HG03280 (cell line): ENCODE data around the gene STIM1.
"Not testable (repeated sequence)": the region's sequence is repeated elsewhere in the genome, so short reads cannot be mapped to it uniquely, and the experiment has no call there.

Experiments used
- ATAC-seq: cut with Tn5 transposase; IDR thresholded peaks from one replicate; pipeline ENCODE4 v1.9.1; 2021; ENCODE audit warnings: mild to moderate bottlenecking, moderate library complexity; ENCODE audit not compliant: unreplicated experiment

Gene STIM1

DNA sequence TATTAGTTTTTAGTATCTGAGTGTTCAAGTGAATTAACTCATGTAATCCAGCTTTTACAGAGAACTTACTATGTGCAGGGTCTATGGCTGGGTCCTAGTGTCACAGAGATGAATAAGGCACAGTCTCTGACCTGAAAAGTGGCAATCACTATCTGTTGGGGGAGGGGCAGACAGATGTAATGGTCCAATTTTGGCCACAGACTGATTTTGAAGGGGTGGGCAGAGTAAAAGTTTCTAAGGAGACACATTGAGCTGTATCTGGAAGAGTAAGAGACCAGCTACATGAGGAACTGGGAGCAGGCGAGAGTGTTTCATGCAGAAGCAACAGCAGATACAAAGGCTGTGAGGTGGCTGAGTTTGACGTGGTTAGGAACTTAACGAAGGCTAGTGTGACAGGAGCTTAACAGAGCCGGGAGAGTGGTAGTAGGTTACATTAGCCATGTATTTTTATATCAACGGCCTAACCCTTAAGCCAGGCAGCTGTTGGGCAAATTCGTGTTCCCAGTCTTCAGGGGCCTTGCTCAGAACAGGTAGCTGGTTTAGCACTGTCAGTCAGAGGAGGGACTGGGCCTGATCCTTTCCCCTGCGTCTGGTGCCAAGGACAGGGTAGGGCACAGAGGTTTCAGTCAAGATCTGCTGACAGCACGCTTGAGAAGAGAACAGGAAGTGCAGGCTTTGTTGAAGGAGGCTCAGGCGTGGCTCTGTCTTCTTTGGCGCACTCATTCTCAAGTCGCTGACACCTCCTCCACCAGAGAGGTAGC is 1.4 kb upstream of the STIM1 start:
- ATAC-seq: peak; percentile 26

DNA sequence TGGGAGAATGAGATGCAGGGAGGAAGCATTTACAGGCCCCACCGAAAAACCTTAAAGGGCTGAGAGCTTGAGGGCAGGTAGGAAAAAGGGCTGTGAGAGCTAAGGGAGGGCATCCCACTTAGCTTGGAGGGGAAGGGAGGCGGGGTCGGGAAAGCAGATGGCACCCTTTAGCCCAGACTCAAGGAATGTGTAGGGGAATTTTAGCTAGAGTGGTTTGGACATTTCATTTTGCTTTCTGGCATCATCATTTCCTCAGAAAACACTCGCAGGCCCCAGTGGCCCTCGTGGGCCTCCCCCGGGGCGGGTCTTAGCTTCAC is 846 bp upstream of the STIM1 start:
- ATAC-seq: no peak

DNA sequence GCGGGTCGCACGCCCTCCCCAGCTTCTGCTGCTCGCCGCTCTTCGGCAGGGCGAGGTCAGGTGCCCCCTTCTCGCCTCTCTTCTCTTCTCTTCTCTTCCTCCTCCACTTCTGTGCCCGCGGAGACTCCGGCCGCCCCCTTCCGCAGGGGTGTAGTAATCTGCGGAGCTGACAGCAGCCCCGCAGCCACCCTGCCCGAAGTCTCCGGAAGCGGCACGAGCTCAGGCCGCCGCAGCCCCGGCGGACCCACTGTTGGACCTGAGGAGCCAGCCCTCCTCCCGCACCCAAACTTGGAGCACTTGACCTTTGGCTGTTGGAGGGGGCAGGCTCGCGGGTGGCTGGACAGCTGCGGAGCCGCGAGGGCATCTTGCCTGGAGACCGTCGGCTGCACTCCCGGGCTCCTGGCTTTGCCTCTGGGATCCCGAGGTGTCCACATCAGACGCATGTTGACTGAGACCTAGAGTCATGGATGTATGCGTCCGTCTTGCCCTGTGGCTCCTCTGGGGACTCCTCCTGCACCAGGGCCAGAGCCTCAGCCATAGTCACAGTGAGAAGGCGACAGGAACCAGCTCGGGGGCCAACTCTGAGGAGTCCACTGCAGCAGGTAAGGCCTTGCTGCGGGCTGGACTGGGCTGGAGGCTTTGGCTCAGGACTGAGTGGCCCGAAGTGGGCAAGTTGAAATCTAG is 486 bp downstream of the STIM1 start:
- ATAC-seq: peak; percentile 14

DNA sequence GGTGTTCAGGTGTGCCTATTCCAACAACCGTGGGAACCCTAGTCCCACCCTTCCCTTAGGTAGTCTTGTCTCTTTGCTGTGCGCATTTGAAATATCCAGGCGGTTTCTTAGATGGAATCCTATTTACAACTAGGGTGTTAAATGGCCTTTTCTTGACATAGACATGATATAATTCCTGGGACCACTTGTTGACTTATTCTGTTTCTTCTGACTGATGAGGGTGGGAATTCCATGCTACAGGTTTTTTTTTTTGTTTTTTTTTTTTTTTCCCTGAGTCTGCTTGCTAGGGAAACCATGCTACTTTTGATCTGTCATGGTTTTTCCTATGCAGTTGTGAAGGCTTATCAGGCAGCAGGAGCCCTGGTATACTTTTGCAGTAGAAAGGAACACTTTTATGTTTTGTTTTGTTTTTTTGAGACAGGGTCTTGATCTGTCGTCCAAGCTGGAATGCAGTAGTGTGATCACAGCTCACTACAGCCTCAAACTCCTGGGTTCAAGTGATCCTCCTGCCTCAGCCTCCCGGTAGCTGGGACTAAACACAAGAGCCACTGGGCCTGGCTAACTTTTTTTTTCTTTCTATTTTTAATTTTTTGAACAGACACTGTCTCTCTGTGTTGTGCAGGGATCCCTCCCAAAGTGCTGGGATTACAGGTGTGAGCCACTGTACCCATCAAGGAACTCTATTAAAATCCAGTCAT is 1.5 kb downstream of the STIM1 start:
- ATAC-seq: no peak

DNA sequence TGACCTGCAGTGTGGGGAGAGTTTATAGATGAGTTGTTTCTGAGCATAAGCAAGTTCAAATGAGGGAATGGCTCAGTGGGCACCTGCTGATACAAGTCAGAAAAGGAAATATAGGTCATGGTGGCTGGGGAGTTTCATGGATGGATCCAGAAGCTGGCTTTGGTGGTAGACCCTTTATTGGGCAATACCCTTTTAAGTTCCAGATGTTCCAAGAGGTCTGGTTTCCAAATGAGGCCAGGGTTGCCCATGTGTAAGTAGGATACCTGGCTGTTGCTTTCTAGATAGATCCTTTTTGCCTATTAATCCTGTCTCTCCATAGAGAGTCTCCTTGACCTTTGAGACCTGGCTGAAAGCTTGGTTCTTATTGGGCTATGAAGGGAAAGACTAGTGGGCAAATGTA is 2.2 kb downstream of the STIM1 start:
- no peak for ATAC-seq

DNA sequence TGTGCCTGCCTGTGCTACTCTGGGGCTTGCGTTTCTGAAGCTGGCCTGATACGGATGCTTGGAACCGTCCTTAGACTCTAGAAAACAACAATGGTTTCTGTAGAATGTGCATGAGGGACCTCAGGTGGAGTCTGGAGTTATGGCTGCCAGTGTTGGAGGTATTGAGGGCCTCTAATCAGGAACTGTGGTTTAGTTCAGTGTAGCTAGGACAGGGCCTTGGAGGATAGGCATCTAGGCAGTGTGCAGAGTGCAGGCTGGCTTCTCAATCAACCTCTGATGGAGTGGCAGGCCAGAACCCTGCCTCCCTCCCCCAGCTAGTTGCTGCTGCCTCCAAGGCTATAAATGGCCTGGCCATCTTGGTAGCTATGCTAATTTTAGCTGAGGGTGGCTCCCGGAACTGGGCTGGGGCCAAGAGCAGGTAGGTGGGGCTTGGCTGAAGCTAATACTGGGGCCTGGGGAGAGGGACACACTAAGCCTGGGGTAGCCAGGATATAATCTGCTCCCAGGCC is 4.0 kb downstream of the STIM1 start:
- peak; percentile 39 for ATAC-seq

DNA sequence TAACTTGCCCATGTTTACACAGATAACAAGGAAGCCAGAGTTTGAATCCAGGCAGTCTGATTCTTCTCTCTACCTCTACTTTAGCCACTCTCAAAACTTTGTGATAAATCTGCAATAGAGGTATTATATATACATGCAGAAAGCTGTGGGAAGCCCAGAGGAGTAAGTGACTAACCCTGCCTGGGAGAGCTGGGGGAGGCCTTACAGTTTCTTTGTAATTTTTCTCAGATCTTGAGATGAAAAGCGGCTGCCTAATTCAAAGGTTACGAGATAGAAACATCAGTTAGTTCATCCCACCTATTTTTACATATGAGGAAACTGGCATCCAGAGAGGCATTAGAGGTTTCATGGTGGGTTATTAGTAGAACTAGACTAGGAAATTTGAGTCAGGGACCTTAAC is 4.9 kb downstream of the STIM1 start:
- ATAC-seq: no peak

DNA sequence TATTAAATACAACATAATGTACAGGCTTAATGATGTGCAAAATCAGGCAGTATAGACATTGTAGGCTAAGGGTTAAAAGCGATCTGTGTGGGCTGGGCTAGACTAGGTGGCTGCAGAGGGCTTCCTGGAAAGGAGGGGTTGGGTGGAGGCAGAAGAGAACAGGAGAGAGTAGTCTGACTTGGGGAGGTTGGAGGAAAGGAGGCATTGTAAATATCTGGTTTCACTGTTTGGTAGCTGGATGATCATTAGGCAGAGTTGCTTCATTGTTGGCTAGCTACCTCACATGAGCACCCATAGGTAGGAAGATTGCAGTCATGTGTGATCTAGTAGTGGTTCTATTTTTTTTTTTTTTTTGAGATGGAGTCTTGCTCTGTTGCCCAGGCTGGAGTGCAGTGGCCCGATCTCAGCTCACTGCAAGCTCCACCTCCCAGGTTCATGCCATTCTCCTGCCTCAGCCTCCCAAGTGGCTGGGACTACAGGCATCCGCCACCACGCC is 5.5 kb downstream of the STIM1 start:
- ATAC-seq: not testable (repeated sequence)

DNA sequence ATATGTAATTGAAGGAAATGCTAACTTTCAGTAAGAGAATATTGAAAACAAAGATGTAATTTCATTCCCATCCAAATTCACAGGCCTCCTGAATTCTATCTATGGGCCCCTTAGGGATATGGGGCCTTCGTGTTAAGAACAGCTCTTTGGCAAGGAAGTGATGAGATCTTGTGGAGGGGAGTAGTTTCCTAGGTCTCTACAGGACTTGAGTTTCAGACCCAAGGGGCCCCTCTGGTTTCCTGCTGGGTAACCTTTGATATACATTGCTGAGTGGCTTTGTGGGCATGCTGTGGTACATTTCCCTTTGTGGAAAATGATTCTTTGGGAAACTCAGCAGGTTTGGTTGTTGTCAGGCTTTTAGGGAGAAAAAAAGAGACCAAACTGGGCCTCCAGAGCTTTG is 6.2 kb downstream of the STIM1 start:
- ATAC-seq: no peak

DNA sequence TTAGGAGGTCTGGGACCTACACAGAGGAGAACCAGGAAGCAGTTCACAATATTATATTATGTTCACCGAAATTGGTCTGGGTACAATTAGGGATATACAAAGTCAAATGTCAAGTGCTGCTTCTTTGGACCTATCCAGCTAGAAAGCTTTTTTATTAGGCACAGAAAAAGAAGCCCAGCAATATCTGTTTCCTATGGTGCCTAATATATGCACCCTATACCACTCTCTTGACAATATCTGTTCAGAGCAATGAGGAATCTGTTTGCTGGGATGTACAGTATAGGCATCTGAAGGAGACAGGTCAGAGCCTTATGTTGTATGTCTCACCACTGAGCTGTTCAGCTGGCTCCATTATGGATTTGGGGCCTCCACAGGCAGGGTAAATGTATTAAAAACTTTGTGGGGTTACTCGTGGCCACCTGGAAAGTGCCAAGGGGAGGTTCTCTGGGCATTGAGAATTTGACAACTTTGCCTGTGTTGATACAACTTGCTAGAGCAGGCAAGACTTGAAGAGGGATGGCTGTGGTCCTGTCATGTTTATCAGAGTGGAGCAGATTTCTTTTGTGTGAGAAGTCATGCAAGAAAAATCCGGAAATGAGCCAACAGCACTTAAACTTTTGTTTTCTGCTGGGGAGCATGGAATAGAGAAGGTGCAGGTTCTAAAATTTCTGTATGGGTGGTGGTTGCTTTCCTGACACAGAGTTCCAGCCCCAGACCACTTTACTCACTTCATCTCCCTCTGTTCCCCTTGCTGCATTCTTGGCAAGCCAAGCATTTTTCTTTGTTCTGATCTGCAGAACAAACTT is 10.1 kb downstream of the STIM1 start:
- no peak for ATAC-seq

DNA sequence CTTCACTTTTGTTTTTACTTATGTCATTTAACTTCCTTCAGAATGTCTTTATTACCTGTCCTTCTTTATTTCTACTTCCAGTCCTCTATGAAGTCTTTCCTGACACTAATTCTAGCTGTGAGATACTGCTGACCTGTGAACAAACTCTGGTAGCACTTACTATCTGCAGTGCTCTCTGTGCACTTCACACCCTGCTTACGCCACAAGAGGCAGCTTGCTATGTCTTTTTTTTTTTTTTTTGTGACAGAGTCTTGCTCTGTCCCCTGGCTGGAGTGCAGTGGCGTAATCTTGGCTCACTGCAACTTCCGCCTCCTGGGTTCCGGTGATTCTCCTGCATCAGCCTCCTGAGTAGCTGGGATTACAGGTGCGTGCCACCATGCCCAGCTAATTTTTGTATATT is 10.7 kb downstream of the STIM1 start:
- ATAC-seq: no peak

DNA sequence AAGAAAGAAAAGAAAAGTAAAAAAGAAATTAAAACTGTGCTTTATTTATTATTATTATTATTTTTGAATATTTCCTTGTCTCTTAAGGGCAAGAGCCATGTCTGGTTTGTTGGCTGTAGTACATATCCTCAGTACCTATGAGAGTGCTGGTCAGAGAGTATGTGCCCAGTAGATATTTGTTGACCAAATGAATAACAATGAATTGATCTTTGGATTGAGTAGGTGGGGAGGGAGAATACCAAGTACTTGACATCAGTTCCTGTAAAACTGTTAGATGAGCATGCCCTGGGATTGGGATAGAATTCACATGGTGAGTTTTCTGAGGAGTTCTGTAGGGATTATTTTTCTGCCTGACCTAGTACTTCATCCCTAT is 11.4 kb downstream of the STIM1 start:
- no peak for ATAC-seq

DNA sequence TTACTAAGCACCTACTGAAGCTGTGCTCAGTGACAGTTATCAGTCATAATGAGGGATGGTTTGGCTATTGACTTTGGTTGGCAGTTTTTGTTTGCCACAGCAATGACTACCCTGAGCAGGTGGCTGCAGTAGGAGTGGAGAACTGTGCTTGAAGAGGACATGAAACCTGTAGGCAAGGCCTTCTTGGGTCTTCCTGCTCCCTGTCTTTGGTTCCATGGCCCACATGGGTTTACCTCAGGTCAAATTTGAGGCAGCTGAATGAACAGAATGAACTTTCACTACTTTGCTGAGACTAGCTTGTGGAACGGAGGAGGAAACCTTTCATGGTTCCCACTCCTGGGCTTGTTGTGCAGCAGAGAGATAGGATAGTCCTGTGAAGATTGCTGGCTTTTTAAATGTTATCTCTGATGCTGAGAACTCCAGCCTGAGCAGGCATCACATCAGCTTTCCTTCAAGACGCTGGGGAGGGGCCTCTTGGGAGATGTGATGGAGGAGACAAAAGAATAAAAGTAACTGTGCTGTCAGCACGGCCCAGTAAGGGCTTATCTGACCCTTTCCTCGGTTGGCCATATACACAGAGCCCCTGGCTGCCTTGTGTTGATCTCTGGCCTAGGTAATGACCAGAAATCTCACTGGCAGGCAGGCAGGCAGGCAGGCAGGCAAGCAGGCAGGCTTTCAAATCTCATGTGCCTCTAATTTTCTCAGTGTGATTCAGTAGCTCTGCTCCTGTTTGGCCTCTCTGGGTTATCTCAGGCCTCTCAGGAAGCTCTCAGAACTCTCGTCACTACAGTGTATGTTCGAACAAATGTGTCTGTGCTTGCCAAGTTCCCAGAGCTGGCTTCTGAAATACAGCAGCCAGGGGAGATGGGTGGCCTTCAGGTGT is 12.0 kb downstream of the STIM1 start:
- ATAC-seq: peak; percentile 77

DNA sequence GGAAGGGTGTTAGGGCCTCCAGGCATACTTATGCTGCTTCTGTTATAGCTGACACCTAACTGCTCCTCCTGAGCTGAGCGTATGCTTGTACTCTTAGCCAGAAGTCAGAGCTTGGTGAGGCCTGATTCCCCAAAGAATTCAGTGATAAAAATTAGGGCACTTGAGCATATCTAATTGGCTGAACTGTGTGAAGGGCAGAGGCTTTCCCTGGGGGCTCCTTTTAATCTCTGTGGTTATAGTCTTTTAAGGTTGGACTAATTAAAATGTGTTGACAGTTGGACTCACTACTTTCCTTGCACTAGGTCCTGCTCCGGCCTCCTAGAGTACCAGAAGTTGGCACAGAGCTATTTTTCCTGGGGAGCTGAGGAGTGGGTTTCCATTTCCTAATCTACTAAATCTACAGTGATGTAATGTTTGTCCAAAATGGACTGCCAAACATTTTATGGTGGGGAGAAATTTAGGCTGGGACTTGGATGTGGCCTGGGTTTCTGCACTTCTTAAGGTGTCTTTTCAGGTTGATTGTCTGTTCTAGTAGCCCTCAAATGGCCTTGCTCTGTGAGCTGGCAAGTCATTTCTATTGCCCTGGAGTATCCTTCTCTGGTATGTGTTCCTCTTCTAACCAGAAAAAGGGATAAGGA is 18.4 kb downstream of the STIM1 start:
- no peak for ATAC-seq

DNA sequence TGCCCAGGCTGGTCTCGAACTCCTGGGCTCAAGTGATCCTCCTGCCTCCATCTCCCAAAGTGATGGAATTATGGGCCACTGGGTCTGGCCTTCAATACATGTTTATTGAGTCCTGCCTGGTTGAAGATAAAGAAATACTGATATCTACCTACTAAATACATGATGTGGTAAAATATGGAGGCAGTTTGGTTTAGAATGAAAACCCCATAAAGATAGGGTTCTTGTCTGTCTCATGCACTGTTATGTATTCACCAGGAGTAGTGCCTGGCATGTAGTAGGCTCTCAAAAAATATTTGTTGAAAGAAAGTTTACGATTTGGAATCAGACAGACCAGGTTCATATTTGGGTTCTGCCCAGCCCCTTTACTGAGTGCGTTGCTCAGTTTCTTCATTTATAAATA is 21.1 kb downstream of the STIM1 start:
- ATAC-seq: no peak

DNA sequence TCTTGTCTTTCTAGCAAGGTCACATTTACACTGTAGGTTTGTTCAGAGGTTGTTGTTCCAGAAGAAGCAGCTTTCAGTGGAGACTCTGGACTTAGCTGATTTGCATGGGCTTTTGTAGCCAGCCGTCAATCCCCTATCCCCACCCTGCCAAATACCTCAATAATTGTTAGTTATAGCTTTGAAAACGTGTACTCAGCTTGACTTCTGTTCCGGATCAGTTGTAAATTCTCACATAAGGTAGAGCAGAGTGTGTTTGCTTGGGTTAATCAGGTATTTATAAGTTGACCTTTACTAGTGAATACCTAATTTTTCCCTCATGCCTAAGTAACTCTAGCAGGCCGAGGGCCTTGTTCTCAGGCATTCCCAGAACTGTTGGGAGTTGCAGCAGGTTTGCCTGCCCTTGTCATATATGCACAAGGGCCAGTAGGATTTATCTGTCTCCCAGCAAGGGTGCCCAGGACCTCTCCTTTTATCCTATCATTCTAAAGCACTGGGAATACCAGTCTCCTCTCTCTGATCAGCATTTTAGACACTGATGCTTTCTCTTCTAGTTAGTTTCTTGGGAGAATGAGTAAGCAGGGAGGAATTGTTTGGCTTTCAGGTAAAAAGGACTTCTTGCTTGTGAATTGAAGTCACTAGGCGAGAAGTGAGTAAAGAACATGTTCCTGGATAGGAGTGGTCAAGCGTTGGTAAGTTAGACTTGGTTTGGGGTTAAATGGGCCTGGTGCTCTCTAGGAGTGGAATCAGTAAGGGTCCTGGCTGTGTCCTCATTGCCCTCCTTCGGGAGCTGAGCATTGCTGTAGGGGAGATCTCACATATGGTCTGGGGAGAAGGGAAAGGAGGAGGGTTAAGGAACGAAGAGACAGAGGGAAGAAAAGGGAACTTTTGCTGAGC is 22.1 kb downstream of the STIM1 start:
- no peak for ATAC-seq

DNA sequence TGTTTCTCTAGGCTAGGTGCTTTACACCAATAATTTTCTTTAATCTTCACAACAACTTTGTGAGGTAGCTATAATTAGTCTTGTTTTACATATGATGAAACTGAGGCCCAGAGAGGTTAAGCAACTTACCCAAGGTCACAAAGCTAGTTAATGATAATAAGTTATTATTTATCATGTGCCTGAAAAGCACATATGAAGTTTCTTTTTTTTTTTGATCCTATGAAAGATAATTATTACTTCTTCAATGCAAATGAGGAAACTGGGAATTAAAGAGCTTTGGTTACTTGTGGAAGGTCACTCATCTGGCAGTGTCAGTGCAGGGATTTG is 22.8 kb downstream of the STIM1 start:
- ATAC-seq: no peak

DNA sequence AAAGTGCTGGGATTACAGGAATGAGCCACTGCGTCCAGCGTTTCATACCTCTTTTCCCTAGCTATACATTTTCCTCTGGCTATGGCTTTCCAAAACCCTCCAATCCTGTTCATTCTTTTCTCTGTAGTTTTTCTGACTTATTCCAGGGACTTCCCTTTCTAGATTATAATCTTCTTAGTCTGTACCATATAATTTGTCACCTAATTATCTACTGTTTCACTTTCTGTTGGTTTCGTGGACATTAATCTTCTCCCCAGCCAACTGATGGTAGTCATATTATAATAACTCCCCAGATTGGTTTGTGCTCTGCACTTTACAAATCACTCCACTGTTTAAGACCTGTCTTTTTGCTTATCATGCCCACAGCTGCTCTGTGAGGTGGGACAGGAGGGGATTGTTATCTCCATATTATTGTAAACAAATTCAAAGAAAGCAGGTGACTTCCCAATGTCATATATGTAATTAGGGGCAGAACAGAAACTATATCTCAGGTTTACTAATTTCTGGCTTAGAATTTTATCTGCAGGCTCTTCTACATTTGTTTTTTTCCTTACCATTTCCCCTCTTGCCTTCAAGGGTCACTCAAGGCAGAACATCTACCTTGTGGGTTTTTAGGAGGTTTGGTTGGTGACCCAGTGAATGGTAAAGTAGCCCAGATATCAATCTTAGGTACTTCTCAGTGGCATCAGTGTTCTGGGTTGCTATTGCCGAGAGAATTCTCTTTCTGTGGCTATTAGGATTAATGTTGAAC is 23.9 kb downstream of the STIM1 start:
- ATAC-seq: peak; percentile 43
